SK-N-SH treated with all-trans-retinoic acid at 6 μM for 48 hours (cell line): ENCODE measurements around the gene AKT3.

Source experiments
- ATAC-seq: fragments of 200-7000 bp; cut with Tn5 transposase; 3 replicates; pipeline ENCODE4 v1.9.1; 2020; ENCODE audit warnings: mild to moderate bottlenecking, moderate library complexity
- ARNTL ChIP-seq: fragments of 450-650 bp; formaldehyde crosslinking; IDR thresholded peaks from 2 replicates; pipeline ENCODE4 v1.5.0; 2020; ENCODE audit warnings: low read depth, mild to moderate bottlenecking, moderate library complexity, borderline replicate concordance
- BACH2 ChIP-seq: fragments of 250-450 bp; sonication (Bioruptor Pico); IDR thresholded peaks from 2 replicates; pipeline ENCODE4 v1.9.0; 2021; ENCODE audit warnings: mild to moderate bottlenecking, borderline replicate concordance
- CREB5 ChIP-seq: fragments of 250-450 bp; sonication (Bioruptor Pico); IDR thresholded peaks from 2 replicates; pipeline ENCODE4 v1.5.1; 2020; ENCODE audit warnings: low read depth, mild to moderate bottlenecking, moderate library complexity
- CSRNP3 ChIP-seq: fragments of 250-450 bp; sonication (Bioruptor Pico); IDR thresholded peaks from 2 replicates; pipeline ENCODE4 v1.5.1; 2021; ENCODE audit warnings: mild to moderate bottlenecking, moderate library complexity
- ESRRG ChIP-seq: fragments of 250-450 bp; sonication (Bioruptor Pico); IDR thresholded peaks from 2 replicates; pipeline ENCODE4 v1.6.1; 2021; ENCODE audit warnings: mild to moderate bottlenecking
- ISL1 ChIP-seq: fragments of 250-450 bp; sonication (Bioruptor Pico); IDR thresholded peaks from 2 replicates; pipeline ENCODE4 v2.1.2; 2022; ENCODE audit warnings: mild to moderate bottlenecking, moderate library complexity
- OSR1 ChIP-seq: fragments of 250-450 bp; sonication (Bioruptor Pico); IDR thresholded peaks from 2 replicates; pipeline ENCODE4 v1.8.0; 2022; ENCODE audit warnings: moderate library complexity, mild to moderate bottlenecking, inconsistent platforms
- PATZ1 ChIP-seq: fragments of 250-450 bp; sonication (Bioruptor Pico); IDR thresholded peaks from 2 replicates; pipeline ENCODE4 v1.8.0; 2020; ENCODE audit warnings: mild to moderate bottlenecking, moderate library complexity, borderline replicate concordance
- PPARA ChIP-seq: fragments of 250-450 bp; sonication (Bioruptor Pico); IDR thresholded peaks from 2 replicates; pipeline ENCODE4 v1.5.0; 2020; ENCODE audit warnings: mild to moderate bottlenecking, borderline replicate concordance
- RARB ChIP-seq: fragments of 250-450 bp; sonication (Bioruptor Pico); IDR thresholded peaks from 2 replicates; pipeline ENCODE4 v1.8.0; 2021; ENCODE audit warnings: mild to moderate bottlenecking, moderate library complexity
- SNAI2 ChIP-seq: fragments of 250-450 bp; sonication (Bioruptor Pico); IDR thresholded peaks from 2 replicates; pipeline ENCODE4 v1.5.0; 2020; ENCODE audit warnings: mild to moderate bottlenecking, moderate library complexity
- TOX ChIP-seq: fragments of 250-450 bp; sonication (Bioruptor Pico); IDR thresholded peaks from 2 replicates; pipeline ENCODE4 v1.8.0; 2021; ENCODE audit warnings: mild to moderate bottlenecking, moderate library complexity, borderline replicate concordance
- TSHZ2 ChIP-seq: fragments of 250-450 bp; sonication (Bioruptor Pico); IDR thresholded peaks from 2 replicates; pipeline ENCODE4 v1.5.0; 2020; ENCODE audit warnings: mild to moderate bottlenecking, moderate library complexity
- ZC3H10 ChIP-seq: fragments of 250-450 bp; sonication (Bioruptor Pico); IDR thresholded peaks from 2 replicates; pipeline ENCODE4 v1.5.1; 2021; ENCODE audit warnings: mild to moderate bottlenecking, moderate library complexity
- ZFP3 ChIP-seq: fragments of 250-450 bp; sonication (Bioruptor Pico); IDR thresholded peaks from 2 replicates; pipeline ENCODE4 v1.5.0; 2020; ENCODE audit warnings: mild to moderate bottlenecking, moderate library complexity
- ZFP30 ChIP-seq: fragments of 450-650 bp; formaldehyde crosslinking; IDR thresholded peaks from 2 replicates; pipeline ENCODE4 v1.5.0; 2022; ENCODE audit warnings: mild to moderate bottlenecking, moderate library complexity
- ZNF565 ChIP-seq: fragments of 450-650 bp; formaldehyde crosslinking; conservative IDR thresholded peaks from 2 replicates; pipeline ENCODE4 v1.5.0; 2020; ENCODE audit warnings: low read depth, mild to moderate bottlenecking, moderate library complexity
- ZNF8 ChIP-seq: fragments of 450-650 bp; formaldehyde crosslinking; IDR thresholded peaks from 2 replicates; pipeline ENCODE4 v1.5.0; 2020; ENCODE audit warnings: mild to moderate bottlenecking, moderate library complexity

AKT3 gene

GRCh38 chr1:243729956-243730355 lies 120.1 kb downstream of the AKT3 start:
- no peak for ATAC-seq
- no peak for TF ChIP-seq ESRRG
- no peak for TF ChIP-seq ZC3H10 (CRISPR knock-in tag)
- no peak for TF ChIP-seq ZFP30
- no peak for TF ChIP-seq ZNF8 (CRISPR knock-in tag)

GRCh38 chr1:243727503-243728203 lies 122.4 kb downstream of the AKT3 start:
- no peak for TF ChIP-seq ZNF8 (CRISPR knock-in tag)
- no peak for TF ChIP-seq PATZ1
- no peak for TF ChIP-seq ZNF565 (CRISPR knock-in tag)
- no peak for TF ChIP-seq ARNTL (CRISPR knock-in tag)
- TF ChIP-seq PPARA (CRISPR knock-in tag) = no peak
- no peak for TF ChIP-seq CREB5 (CRISPR knock-in tag)
- no peak for ATAC-seq

- ATAC-seq = no peak
- TF ChIP-seq OSR1 (CRISPR knock-in tag) (no peak), BACH2 (CRISPR knock-in tag) (no peak)
Observed at GRCh38 chr1:243726806-243727502, 123.1 kb downstream of the AKT3 start.

GRCh38 chr1:243725846-243726245 lies 124.2 kb downstream of the AKT3 start:
- ATAC-seq = peak; percentile 46; the same call in 2 of the 3 replicates
- no peak for TF ChIP-seq RARB (CRISPR knock-in tag)
- TF ChIP-seq PATZ1 = no peak
- TF ChIP-seq ZNF8 (CRISPR knock-in tag) = no peak
- TF ChIP-seq ISL1 (CRISPR knock-in tag) = no peak
- TF ChIP-seq ZFP3 = no peak
- no peak for TF ChIP-seq CREB5 (CRISPR knock-in tag)
- TF ChIP-seq PPARA (CRISPR knock-in tag) = no peak
- no peak for TF ChIP-seq ESRRG
- TF ChIP-seq ZC3H10 (CRISPR knock-in tag) = no peak
- TF ChIP-seq TOX (CRISPR knock-in tag) = no peak
- no peak for TF ChIP-seq BACH2 (CRISPR knock-in tag)
- no peak for TF ChIP-seq SNAI2
- TF ChIP-seq CSRNP3 (CRISPR knock-in tag) = no peak
- TF ChIP-seq TSHZ2 = no peak
- no peak for TF ChIP-seq OSR1 (CRISPR knock-in tag)
